ENCODE data around the gene PADI1.

Gene PADI1

GRCh38 chr1:17198476-17199258, 6.3 kb upstream of the PADI1 start:
- in situ Hi-C loops (cut with HindIII; ENCODE audit: low sequenced_read_pairs), result no loop called here
- no peak overlapping the region for H3K4me3 ChIP-seq (ENCODE audit: low read depth, low read length)
- no peak for TF ChIP-seq CTCF (IDR thresholded peaks at IDR 0.05; ENCODE audit: low read depth, low read length)
- DNase-seq (ENCODE audit: low read depth, low spot score), result peak; percentile 16

GRCh38 chr1:17199267-17200044, 5.5 kb upstream of the PADI1 start:
- no peak overlapping the region for H3K4me3 ChIP-seq (ENCODE audit: low read depth, low read length)
- TF ChIP-seq CTCF (IDR thresholded peaks at IDR 0.05; ENCODE audit: low read depth, low read length), result no peak
- DNase-seq (ENCODE audit: low read depth, low spot score), result peak; percentile 21
- in situ Hi-C loops (cut with HindIII; ENCODE audit: low sequenced_read_pairs), result no loop called here

GRCh38 chr1:17200246-17200645, 4.7 kb upstream of the PADI1 start:
- H3K4me3 ChIP-seq (ENCODE audit: low read depth, low read length), result no peak overlapping the region
- no peak for TF ChIP-seq CTCF (IDR thresholded peaks at IDR 0.05; ENCODE audit: low read depth, low read length)
- no peak for DNase-seq (ENCODE audit: low read depth, low spot score)
- in situ Hi-C loops (cut with HindIII; ENCODE audit: low sequenced_read_pairs), result no loop called here

- no peak overlapping the region for H3K4me3 ChIP-seq (ENCODE audit: low read depth, low read length)
- in situ Hi-C loops (cut with HindIII; ENCODE audit: low sequenced_read_pairs), result no loop called here
- no peak for TF ChIP-seq CTCF (IDR thresholded peaks at IDR 0.05; ENCODE audit: low read depth, low read length)
- no peak for DNase-seq (ENCODE audit: low read depth, low spot score)
These were observed 4.2 kb upstream of the PADI1 start for GRCh38 chr1:17200756-17201155.

- no peak for TF ChIP-seq CTCF (IDR thresholded peaks at IDR 0.05; ENCODE audit: low read depth, low read length)
- H3K4me3 ChIP-seq (ENCODE audit: low read depth, low read length), result no peak overlapping the region
- DNase-seq (ENCODE audit: low read depth, low spot score), result peak; percentile 46
- in situ Hi-C loops (cut with HindIII; ENCODE audit: low sequenced_read_pairs), result no loop called here
These were observed 3.5 kb upstream of the PADI1 start for GRCh38 chr1:17201201-17202021.

- H3K4me3 ChIP-seq (ENCODE audit: low read depth, low read length), result no peak overlapping the region
- no peak for DNase-seq (ENCODE audit: low read depth, low spot score)
- in situ Hi-C loops (cut with HindIII; ENCODE audit: low sequenced_read_pairs), result no loop called here
- no peak for TF ChIP-seq CTCF (IDR thresholded peaks at IDR 0.05; ENCODE audit: low read depth, low read length)
These were observed 724 bp downstream of the PADI1 start for GRCh38 chr1:17205652-17206051.

All from astrocyte of the spinal cord (primary cell).